ENCODE measurements around the gene GSTK1.

The GSTK1 gene

GRCh38 chr7:143285470-143285778 is 22.2 kb downstream of the GSTK1 start:
- Mint-ChIP-seq H3K36me3 (ENCODE audit: low read depth) (peaks cover 3% of the 10 kb centered on the region), H3K4me3 (peak overlapping the region; percentile 55 to 83 (median 67)), H3K9me3 (peaks cover 4% of the 10 kb centered on the region), H3K4me1 (peaks cover 46% of the 10 kb centered on the region), H3K27me3 (ENCODE audit: low read depth) (no peaks in the 10 kb centered on the region), H3K27ac (peak overlapping the region; percentile 88 to 96 (median 91))
- no peak for TF ChIP-seq CTCF (IDR thresholded peaks at IDR 0.05; ENCODE audit: unreplicated experiment in 3 of 3)

GRCh38 chr7:143285806-143286521 is 22.7 kb downstream of the GSTK1 start:
- H3K4me3 Mint-ChIP-seq: peak overlapping the region; percentile 55 to 83 (median 67)
- H3K9me3 Mint-ChIP-seq: peaks cover 4% of the 10 kb centered on the region
- peaks cover 50% of the 10 kb centered on the region for H3K4me1 Mint-ChIP-seq
- no peak for TF ChIP-seq CTCF (IDR thresholded peaks at IDR 0.05; ENCODE audit: unreplicated experiment in 3 of 3)
- peaks cover 5% of the 10 kb centered on the region for H3K36me3 Mint-ChIP-seq (ENCODE audit: low read depth)
- peak overlapping the region; percentile 88 to 96 (median 91) for H3K27ac Mint-ChIP-seq
- no peaks in the 10 kb centered on the region for H3K27me3 Mint-ChIP-seq (ENCODE audit: low read depth)

GRCh38 chr7:143286522-143286890 is 23.3 kb downstream of the GSTK1 start:
- H3K4me3 Mint-ChIP-seq: peak overlapping the region; percentile 95 to 99 (median 96)
- peak overlapping the region in 2 of 3 experiments; percentile 18 to 24 for H3K27ac Mint-ChIP-seq
- H3K4me1 Mint-ChIP-seq: peaks cover 56% of the 10 kb centered on the region
- no peak for TF ChIP-seq CTCF (IDR thresholded peaks at IDR 0.05; ENCODE audit: unreplicated experiment in 3 of 3)
- H3K9me3 Mint-ChIP-seq: peaks cover 4% of the 10 kb centered on the region
- H3K36me3 Mint-ChIP-seq (ENCODE audit: low read depth): peaks cover 10% of the 10 kb centered on the region
- H3K27me3 Mint-ChIP-seq (ENCODE audit: low read depth): no peaks in the 10 kb centered on the region

- peaks cover 57% of the 10 kb centered on the region for H3K4me1 Mint-ChIP-seq
These were observed 24.2 kb downstream of the GSTK1 start for GRCh38 chr7:143287339-143287934.

GRCh38 chr7:143287935-143288826 is 24.9 kb downstream of the GSTK1 start, which contains the start of gene CASP2:
Gene CASP2, plus strand, starts transcription at chr7:143288351. Its CDS starts 105 bp downstream, at chr7:143288456.
- Mint-ChIP-seq H3K4me1 (peaks cover 56% of the 10 kb centered on the region), H3K27ac (peak within 1 kb of the TSS; percentile 93 to 96 (median 95)), H3K9me3 (peaks cover 4% of the 10 kb centered on the region), H3K27me3 (ENCODE audit: low read depth) (no peaks in the 10 kb centered on the region), H3K36me3 (ENCODE audit: low read depth) (peaks cover 23% of the 10 kb centered on the region), H3K4me3 (peak within 1 kb of the TSS; percentile 95 to 99 (median 96))
- peak in 2 of 3 experiments; percentile 22 to 47 for TF ChIP-seq CTCF (IDR thresholded peaks at IDR 0.05; ENCODE audit: unreplicated experiment in 3 of 3)

More at GRCh38 chr7:143287339-143287934, 24.2 kb downstream of the GSTK1 start:
- Mint-ChIP-seq H3K36me3 (ENCODE audit: low read depth) (peaks cover 18% of the 10 kb centered on the region), H3K27ac (peak overlapping the region; percentile 93 to 96 (median 95)), H3K27me3 (ENCODE audit: low read depth) (no peaks in the 10 kb centered on the region), H3K9me3 (peaks cover 4% of the 10 kb centered on the region), H3K4me3 (peak overlapping the region; percentile 95 to 99 (median 96))
- no peak for TF ChIP-seq CTCF (IDR thresholded peaks at IDR 0.05; ENCODE audit: unreplicated experiment in 3 of 3)

All from nephron (organoid).